NCI-H345 treated with DMSO at 0.1 percent for 48 hours (cell line): ENCODE data around the gene ZNF429.
"Not testable (repeated sequence)": the region's sequence is repeated elsewhere in the genome, so short reads cannot be mapped to it uniquely, and the experiment has no call there.

Experiments used
- DNase-seq: peaks from one replicate; lab custom pipeline; 2025; ENCODE audit not compliant: unreplicated experiment; lab: John Stamatoyannopoulos, UW

Gene ZNF429

GRCh38 chr19:21588065-21588601, 82.7 kb downstream of the ZNF429 start:
- no peak for DNase-seq

DNA sequence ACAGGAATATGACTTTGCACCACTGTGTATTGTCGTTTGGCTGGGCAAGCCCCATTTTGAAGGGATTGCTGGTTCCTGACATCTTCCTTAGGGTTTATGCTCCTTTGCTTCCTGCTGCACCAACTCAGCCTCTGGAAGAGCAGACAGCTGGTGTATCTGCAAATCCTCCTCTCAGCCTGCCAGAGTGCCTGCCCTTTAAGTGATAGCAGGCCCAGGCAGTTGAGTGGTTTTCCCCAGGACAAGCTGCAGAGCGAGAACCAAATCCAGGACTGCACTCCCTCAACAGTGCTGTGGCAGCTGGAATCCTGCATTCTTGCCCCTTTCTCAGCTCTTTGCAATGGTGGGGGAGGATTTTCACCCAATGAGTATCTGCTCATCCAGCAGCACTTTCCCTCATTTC, 85.5 kb downstream of the ZNF429 start:
- DNase-seq: no peak

DNA sequence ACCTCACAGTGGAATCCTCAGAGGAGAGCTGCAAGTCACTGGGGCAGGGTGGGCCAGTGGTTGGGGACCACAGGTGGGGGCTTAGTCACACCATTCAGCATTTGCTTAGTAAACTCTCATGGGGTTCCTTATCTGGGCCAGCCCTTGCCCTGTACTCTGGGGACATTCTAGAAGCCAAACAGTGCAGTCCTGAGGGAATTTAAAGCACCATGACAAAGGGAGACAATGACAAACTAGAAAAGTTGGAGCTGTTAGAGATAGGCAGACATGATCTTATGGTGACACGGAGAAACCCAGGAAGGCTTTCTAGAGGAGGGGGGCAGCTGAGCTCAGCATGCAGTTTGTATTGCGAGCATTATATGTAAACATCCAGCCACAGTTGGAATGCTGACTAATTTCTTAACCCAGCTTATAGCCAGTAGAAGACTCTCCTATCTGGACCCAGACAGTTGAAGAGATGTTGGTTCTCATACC, 87.6 kb downstream of the ZNF429 start:
- DNase-seq: no peak

GRCh38 chr19:21593502-21593901, 88.1 kb downstream of the ZNF429 start:
- no peak for DNase-seq

DNA sequence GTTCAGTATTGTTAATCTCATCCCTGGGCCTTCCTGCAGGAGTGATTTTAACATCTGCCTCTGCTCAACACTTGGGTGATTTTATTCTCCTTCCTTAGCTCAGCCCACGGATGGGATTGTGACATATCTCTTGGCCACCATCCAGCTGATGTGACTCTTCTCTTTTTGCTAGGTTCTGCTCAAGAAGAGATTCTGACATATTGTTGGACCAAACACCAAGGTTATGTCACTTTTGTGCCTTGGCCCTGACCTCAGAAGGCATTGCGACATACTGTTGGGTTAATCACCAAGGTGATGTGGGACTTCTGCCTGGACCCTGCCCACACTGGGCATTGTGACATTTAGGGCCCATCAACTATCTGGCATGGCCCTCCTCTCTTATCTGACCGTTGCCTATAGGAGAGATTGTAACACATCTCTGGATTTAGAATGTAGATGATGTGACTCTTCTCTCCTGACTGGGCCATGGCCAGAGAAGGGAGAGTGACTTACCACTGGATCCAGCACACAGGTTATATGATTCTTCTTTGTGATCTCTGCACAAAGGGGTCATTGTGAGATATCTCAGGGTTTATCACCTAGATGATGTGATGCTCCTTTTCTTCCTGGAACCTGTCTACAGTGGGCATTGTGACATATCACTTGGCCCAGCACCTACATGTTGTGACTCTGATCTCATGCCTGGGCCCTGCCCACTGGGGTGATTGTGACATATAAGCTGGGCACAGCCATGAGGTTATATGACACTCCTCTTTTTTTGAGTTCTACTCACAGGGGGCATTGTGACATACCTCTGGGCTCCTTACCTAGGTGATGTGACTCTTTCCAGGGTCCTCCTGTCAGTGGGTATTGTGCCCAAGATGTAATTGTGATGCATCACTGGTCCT, 88.8 kb downstream of the ZNF429 start:
- no peak for DNase-seq

DNA sequence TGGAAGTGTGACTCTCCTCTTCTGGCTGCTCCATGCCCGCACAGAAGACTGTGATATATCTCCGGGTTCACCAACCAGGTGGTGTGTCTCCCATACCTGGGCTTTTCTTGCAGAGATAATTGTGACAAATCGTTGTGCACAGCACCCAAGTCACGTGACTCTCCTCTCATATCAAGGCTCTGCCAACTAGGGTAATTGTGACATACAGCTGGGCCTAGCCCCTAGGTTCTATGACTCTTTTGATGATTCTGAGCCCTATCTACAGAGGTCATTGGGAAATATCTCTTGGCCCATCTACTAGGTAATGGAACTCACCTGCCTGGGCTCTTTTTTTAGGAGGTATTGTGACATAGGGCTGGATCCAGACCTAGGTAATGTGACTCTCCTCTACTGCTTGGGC, 89.8 kb downstream of the ZNF429 start:
- DNase-seq: no peak

DNA sequence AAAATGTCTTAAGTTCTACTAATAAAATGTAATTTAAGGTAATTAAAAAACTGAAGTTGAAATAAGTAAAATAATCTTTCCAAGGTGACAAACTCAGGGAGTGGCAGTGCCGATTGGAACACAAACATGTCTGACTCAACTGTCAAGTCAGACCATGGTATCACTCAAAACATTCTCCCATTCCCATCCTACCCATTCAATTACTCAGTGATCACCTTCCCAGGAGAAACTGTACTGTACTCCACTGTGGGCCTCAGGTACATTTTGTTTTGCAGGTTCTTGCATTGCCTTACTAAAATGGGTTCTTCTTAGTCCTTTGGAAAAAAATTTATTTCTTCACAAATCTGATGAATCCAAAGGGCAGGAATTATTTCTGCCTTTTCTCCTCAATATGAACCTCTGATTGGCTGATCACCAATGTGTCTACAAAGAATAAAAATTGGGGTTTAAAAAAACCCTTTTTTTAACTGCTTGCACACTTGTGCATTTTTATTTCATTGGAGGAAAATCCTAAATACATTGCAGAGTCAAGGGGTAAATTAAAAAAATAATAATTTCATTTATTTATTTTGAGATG, 96.8 kb downstream of the ZNF429 start:
- DNase-seq: no peak

DNA sequence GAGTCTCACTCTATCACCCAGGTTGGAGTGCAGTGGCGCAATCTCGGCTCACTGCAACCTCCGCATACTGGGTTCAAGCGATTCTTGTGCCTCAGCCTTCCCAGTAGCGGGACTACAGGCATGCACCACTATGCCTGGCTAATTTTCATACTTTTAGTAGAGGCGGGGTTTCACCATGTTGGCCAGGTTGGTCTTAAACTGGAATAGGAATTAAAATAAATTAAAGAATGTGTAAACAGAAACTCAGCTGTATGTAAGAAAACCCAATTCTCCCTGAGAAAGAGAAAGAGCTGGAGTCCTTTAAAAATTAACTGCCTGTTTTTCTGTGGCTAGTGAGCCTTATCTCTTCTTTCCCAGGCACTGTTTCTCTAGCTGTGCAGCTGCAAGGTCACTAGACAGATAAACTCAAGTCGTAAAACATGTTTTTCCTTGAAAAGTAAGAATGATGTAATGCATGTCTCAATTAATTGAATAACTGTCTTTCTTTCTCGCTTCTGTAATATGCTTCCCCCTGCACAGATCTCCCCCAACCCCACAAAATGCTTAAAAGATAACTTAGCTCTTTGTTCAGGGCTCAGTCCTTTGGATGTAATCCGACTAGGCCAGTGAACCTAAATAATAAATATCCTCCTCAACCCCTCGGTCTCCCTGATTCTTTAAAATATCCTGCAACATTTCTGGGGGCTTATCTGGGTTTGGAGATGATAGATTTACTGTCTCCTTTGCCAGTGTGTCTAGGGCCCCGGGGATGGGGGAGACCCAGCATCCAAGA, 97.4 kb downstream of the ZNF429 start:
- not testable (repeated sequence) for DNase-seq

DNA sequence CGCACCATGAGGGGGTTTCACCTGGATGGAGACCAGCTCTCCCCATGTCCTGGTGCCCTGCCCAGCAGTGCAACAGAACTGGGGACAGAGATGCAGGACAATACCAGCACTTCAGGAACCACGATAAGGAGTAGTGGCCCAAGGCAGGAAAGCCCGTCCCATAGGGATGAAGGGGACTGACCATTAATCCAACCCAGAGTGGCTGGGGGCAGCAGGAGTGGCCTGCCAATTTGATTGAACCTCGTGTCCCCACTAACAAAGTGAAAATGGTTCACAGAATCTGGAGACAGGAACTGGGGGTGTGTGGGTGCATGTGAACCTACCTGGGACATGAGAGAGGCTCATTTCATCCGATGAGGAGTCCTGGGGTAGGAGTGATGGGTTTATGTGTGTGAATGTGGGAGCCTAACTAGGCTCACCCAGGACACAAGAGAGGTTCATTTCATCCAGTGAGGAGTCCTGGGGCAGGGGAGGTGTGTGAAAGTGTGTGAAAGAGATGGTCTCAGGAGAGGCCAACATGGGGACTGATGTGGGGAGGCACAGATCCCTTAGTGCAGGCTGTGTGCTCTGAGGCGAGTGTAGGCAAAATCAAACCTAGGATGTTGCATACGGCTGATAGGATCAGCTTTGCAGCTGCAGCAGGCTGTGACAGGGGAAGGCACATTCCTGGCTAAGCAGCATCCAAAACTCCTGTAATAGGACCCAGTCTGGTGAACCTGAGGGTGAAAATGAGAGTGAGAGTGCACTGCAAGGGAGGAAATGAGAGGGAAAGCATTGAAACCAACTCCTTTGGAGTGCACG, 98.2 kb downstream of the ZNF429 start:
- no peak for DNase-seq

GRCh38 chr19:21604351-21604926, 99.0 kb downstream of the ZNF429 start:
- no peak for DNase-seq
